Muscle layer of colon (tissue), 2 donors: Measurements from ENCODE around the gene VNN1.
"Not testable (repeated sequence)": the region's sequence is repeated elsewhere in the genome, so short reads cannot be mapped to it uniquely, and the experiment has no call there.

ENCODE experiments used
- H3K27ac ChIP-seq: one replicate; pipeline ENCODE4 v1.7.0; 2013; ENCODE audit warnings: low read depth, mild to moderate bottlenecking, low read length, moderate library complexity
- H3K27me3 ChIP-seq, 2 donors: one replicate each; pipeline ENCODE4 v1.7.0; 2013; ENCODE audit warnings: low read length in 2 of 2, mild to moderate bottlenecking in 2 of 2; ENCODE audit not compliant: insufficient read depth in 2 of 2, control insufficient read depth in 1 of 2
- H3K36me3 ChIP-seq: one replicate; pipeline ENCODE4 v1.7.0; 2013; ENCODE audit warnings: mild to moderate bottlenecking, low read length; ENCODE audit not compliant: insufficient read depth
- H3K4me1 ChIP-seq: one replicate; pipeline ENCODE4 v1.7.0; 2013; ENCODE audit warnings: mild to moderate bottlenecking, low read length; ENCODE audit not compliant: insufficient read depth
- H3K4me3 ChIP-seq, 2 donors: one replicate each; pipeline ENCODE4 v1.7.0; 2013; ENCODE audit warnings: low read length in 2 of 2, low read depth in 1 of 2, mild to moderate bottlenecking in 1 of 2, moderate library complexity in 1 of 2
- H3K9ac ChIP-seq: one replicate; pipeline ENCODE4 v1.7.0; 2013; ENCODE audit warnings: low read length
- H3K9me3 ChIP-seq: one replicate; pipeline ENCODE4 v1.7.0; 2013; ENCODE audit warnings: mild to moderate bottlenecking, low read length
- donor health status: abdominal sarcoma.
- donor health status: Adenocarcinoma of cecum.

The VNN1 gene

DNA sequence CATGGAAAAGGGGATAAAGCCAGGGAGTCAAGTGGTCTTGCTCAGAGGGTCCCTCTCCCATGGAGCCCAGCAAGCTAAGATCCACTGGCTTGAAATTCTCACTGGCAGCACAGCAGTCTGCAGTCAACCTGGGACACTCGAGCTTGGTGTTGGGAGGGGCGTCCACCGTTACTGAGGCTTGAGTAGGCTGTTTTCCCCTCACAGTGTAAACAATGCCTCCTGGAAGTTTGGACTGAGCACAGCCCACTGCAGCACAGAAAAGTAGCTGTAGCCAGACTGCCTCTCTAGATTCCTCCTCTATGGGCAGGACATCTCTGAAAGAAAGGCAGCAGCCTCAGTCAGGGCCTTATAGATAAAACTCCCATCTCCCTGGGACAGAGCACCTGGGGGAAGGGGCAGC lies 78.6 kb downstream of the VNN1 start:
- not testable (repeated sequence) for H3K9ac ChIP-seq, H3K9me3 ChIP-seq, H3K27ac ChIP-seq, H3K4me3 ChIP-seq, H3K4me1 ChIP-seq, H3K36me3 ChIP-seq, H3K27me3 ChIP-seq

DNA sequence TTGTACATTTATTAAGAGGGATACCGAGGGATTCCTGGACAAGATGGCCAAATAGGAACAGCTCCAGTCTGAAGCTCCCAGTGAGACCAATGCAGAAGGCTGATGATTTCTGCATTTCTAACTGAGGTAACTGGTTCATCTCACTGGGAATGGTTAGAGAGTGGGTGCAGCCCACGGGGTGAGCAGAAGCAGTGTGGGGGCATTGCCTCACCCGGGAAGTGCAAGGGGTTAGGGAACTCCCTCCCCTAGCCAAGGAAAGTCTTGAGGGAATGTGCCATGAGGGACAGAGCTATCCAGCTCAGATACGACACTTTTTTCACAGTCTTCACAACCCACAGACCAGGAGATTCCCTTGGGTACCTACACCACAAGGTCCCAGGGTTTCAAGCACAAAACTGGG lies 79.1 kb downstream of the VNN1 start:
- Histone ChIP-seq H3K4me3 (no peak overlapping the region), H3K4me1 (no peaks in the 10 kb centered on the region), H3K36me3 (no peaks in the 10 kb centered on the region), H3K9ac (no peak overlapping the region), H3K27ac (no peak overlapping the region), H3K9me3 (no peaks in the 10 kb centered on the region), H3K27me3 (no peaks in the 10 kb centered on the region)

DNA sequence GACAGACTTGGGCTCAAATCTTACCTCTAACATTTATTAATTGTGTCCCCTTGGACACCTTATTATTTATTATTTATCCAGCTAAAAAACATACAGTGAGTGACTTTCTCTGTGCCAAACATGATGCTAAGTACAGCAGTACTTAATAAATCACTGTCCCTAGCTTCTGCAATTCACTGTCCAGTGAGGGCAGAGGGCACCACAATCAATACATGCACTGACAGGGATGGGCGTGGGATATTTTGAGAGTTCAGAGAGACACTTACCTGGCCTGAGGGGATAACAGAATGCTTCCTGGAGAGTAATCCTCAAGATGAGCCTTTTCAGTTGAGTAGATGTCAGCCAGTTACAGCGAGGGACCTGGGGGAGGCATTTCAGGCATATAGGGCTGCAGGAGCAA lies 80.5 kb downstream of the VNN1 start:
- Histone ChIP-seq H3K4me3 (no peak overlapping the region), H3K27me3 (no peaks in the 10 kb centered on the region), H3K9me3 (no peaks in the 10 kb centered on the region), H3K27ac (no peak overlapping the region), H3K36me3 (no peaks in the 10 kb centered on the region), H3K4me1 (no peaks in the 10 kb centered on the region), H3K9ac (no peak overlapping the region)
